Measurements from ENCODE around the gene TPRX1. TPM values are rescaled to one million over a fixed set of nuclear protein-coding genes. Genes with fewer than 3 reads are reported as not detected.

Gene TPRX1
- not detected in 2 replicates for total RNA-seq

GRCh38 chr19:47804451-47804850, at the start of gene TPRX1:
Gene TPRX1, minus strand, starts transcription at chr19:47804551. Its CDS starts 12 bp downstream, at chr19:47804539.

GRCh38 chr19:47821460-47822020, 17.2 kb upstream of the TPRX1 start, which contains the start of gene CRX:
Gene CRX, plus strand, starts transcription at chr19:47821937. Its CDS starts 12,507 bp downstream, at chr19:47834444.

GRCh38 chr19:47778049-47778953, 26.1 kb downstream of the TPRX1 start, which contains the start of gene SELENOW:
Gene SELENOW, plus strand, starts transcription at chr19:47778703. Its CDS starts 83 bp downstream, at chr19:47778786.

Other genes with a start within 250 kb of the TPRX1 start
- gene ZNF541, start 231.4 kb downstream of the TPRX1 start, total RNA-seq: under 0.01 TPM in 1 of 2 replicates, not detected in the other
- 5.8 and 10.3 TPM in 2 replicates for gene BICRA, start 195.4 kb downstream of the TPRX1 start, total RNA-seq
- 244 and 347 TPM in 2 replicates for gene EHD2, start 91.1 kb downstream of the TPRX1 start, total RNA-seq
- gene NOP53, start 59.0 kb downstream of the TPRX1 start, total RNA-seq: 71.7 and 79.7 TPM in 2 replicates
- 217 and 234 TPM in 2 replicates for gene SELENOW, start 25.8 kb downstream of the TPRX1 start, total RNA-seq
- gene CRX, start 17.4 kb upstream of the TPRX1 start, total RNA-seq: not detected in 2 replicates
- not detected in 2 replicates for gene TPRX2, start 54.7 kb upstream of the TPRX1 start, total RNA-seq
- gene SULT2A1, start 81.8 kb upstream of the TPRX1 start, total RNA-seq: not detected in 2 replicates
- gene BSPH1, start 187.6 kb upstream of the TPRX1 start, total RNA-seq: not detected in 2 replicates
- not detected in 2 replicates for gene ELSPBP1, start 190.1 kb upstream of the TPRX1 start, total RNA-seq
- gene CABP5, start 239.5 kb upstream of the TPRX1 start, total RNA-seq: not detected in 2 replicates

Measured in smooth muscle cell of trachea (primary cell).